Superior temporal gyrus (tissue), 1 donor: Measurements from ENCODE around the gene NPC1L1.
"Not testable (repeated sequence)": the region's sequence is repeated elsewhere in the genome, so short reads cannot be mapped to it uniquely, and the experiment has no call there.

Experiments
- DNase-seq: peaks from one replicate; pipeline ENCODE4 v3.0.0-alpha.2; 2016; ENCODE audit errors: extremely low spot score

The NPC1L1 gene

DNA sequence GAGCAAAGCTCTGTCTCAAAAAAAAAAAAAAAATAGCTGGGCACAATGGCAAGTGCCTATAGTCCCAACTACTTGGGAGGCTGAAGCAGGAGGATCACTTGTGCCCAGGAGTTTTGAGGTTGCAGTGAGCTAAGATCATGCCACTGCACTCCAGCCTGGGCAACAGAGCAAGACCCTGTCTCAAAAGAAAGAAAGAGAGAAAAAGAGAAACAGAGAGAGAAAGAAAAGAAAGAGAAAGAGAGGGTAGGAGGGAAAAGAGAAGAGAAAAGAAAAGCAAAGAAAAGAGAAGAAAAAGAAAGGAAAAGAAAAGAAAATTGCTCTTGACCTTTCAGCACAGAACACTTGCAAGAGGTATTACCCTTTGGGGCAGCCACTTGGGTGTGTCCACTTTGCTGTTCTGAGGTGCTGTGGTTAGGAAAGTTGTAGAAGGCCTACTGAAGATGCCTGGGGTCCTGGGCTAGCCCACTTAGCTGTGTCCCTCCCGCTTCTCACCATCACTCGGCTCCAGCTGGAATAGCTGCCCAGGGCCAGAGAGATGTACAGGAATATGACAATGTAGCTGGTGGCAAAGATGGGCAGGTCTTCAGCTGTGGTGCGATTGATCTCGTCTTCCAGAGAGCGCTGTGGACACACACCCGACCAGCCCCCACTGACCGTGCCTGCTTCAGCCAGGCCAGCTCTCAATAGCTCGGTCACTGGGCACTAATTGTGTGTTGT lies 5.6 kb downstream of the NPC1L1 start:
- no peak for DNase-seq

DNA sequence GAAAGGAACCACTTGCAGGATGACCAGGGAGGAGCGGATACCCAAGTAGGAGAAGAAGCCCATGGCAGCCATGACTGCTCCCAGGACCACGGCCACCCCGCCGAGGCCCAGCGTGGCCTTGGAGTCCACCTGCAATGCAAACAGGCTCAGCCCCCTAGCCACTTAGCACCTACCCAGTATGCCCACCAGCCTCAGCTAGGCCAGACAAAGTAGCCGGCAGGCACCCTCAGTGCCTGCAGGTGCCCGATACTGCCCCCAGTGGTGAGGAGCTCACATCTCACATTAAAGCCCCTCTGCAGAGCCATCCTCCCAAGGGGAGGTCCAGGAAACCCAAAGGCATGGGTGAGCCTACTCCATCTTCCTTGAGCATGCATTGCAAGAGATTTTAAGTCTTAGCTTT lies 6.6 kb downstream of the NPC1L1 start:
- DNase-seq: no peak

DNA sequence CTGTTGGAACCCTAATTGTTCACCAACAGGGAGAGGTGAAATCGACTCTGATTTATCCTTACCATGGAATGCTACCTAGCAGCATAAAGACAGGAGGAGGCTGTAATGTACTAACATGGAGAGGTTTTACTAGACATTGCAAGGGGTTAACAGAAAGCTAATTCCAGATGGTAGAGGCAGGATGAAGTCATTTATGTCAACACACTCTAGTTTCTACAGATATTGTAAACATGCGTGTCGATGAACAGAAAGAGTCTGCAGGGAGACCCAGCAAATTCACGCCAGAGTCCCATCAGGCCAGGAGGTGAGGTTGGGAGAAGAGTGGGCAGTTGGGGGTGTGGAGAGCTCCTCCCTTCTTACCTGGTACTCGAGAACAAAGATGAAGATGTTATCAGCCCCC lies 7.0 kb downstream of the NPC1L1 start:
- DNase-seq: no peak

DNA sequence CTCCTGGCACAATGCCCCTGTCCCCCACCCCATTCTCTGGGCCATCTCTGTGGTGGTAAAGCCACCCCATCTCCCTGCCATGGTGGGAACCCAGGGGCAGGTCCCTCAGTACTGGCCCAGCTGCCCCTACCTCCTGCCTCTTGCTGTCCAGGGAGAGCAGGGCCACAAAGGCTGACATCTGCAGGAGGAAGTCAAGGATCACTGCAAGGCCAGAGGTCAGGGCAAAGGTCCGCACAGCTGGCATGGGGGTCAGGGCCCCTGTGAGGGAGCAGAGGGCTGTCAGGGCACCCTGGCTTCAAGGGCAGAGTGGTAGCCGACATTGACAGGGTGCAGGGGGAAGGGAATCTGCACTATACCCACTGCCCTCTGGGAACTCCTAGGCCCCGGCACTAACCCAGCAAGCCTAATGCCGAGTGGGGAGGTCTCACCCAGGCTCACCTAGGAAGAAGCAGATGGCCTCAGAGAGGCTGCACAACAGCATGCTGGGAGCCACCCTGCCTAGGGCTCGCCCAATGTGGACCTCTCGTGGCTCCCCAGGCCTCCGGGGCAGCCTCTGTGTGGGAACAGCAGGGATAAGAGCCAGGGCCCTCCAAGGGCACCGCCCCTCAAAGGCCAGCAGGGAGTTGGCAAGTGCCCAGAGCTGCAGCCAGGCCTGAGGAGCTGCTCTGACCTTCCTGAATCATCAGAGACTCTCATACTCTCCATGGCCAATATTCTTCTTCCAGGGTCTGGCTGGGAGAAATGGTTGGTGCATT lies 7.7 kb downstream of the NPC1L1 start:
- DNase-seq: no peak

DNA sequence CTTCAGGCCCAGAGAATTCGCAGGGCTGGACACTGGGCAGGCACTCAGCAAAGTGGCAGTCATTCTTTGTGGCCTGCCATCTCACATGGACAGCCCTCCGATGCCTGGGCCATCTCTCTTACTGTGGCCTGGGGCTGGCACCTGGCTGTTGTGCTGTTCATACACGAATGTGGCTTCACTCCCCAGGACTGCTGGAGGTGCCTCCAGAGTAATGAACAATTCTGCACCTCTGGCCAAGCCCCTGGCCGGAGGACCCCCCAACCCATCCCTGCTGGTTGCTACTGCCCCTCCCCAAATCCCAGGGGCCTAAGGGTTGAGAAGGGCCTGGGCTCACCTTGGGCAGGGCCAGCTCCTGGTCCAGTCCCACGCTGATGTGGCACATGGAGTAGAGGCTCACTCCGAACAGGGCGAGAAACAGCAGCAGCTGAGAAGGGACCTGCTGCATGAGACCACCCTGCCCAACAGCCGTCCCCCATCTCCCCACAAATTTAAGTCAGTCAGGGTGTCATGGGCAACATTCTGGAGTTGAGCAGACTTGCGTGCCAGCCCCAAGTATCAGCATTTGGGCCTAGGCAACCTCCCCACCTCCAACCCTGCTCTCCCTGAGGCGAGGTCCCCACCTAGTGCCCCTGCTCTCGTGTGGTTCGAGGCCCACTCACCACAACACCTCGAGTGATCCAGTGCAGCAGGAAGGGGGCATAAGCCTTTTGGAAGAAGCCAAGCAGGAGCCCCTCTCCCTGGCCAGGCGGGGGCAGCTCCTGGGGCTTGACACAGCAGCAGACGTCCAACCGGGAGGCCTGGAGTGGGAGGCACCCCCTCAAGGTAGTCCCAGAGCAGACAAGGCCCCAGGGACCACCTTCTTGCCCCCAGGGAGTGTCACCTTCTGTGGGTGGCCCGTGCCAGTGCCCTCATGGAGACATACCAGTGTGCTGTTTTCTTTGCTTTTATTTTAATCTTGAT lies 9.4 kb downstream of the NPC1L1 start:
- no peak for DNase-seq

DNA sequence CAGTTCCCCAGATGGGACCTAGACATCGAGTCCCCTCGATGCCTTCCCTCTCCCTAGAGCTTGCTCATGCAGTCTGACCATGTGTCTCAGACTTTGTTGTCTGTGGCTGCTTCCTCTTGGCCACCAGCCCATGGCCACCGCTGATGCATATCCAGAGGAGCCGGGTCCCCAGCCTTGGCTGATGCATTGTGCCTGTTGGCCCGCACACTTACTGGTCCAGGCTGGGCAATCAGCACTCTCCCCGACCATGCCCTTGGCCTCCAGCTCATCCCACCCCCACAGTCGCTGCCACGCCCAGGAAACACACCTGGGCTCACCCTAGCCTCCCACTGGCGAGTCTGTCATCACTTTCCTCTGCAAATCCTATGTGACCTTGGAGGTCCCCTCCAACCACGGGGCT lies 10.1 kb downstream of the NPC1L1 start:
- no peak for DNase-seq

DNA sequence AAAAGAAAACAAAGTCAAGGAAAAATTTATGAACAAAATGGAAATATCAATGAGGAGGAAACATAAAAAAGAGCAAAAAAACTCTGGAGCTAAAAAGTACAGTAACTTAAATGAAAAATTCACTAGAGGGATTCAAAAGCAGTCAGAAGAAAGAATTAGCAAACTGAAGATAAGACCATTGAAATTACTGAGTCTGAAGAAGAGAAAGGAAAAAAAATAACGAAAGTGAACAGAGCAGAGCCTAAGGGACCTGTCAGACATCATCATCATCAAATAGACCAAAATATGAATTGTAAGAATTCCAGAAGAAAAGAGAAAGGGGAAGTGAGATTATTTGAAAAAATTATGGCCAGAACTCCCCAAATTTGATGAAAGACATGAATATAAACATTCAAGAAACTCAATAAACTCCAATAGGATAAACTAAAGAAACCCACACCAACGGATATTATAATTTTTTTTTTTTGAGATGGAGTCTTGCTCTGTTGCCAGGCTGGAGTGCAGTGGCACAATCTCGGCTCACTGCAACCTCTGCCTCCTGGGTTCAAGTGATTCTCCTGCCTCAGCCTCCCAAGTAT lies 16.2 kb downstream of the NPC1L1 start:
- no peak for DNase-seq

DNA sequence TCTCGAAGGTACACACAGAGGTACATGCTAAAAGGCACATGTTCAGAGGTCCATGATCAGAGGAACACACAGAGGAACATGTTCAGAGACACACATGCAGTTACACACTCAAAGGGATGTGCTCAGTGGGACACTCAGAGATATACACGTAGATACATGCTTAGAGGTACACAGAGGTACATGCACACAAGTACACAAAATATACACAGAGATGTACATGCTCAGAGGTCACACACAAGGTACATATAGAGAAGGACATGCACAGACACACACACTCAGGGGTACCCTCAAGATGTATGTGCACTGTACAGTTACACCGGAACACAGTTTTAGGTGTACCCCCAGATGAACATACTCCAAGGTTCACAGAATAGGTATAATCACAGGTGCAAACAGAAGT lies 18.8 kb downstream of the NPC1L1 start:
- no peak for DNase-seq

DNA sequence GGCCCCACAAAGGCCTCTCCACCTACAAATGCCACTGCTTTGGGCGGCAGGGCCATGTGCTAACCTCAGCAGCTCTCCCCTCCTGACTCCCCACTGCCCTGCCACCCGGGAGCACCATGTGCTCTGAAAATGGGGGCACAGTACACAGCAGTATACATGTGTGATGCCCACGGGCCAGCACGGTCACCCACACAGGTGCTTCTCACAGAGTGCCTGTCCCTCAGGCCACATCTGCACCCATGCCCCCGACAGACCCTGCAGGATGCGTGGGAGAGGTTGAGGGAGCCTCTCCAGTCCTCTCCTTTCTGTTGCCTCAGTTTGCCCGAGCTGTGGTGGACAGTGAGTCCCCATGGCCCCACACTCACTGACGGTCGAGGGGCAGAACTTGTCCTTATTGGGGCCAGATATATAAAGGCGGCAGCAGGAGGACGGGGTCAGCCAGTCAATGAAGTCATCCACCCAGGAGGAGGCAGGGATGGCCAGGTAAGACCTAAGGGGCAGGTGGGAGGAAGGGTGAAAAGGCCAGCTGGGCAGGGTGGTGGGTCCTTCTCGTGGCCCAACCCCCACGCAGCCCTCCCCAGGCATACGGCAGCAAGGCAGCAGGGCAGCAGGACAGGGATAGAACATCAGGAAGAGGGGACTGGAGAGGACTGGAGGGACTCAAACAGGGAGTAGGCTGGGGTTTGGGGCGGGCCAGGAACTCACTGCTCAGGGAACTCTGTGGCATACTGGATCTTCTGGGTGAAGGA lies 19.6 kb downstream of the NPC1L1 start:
- DNase-seq: no peak

DNA sequence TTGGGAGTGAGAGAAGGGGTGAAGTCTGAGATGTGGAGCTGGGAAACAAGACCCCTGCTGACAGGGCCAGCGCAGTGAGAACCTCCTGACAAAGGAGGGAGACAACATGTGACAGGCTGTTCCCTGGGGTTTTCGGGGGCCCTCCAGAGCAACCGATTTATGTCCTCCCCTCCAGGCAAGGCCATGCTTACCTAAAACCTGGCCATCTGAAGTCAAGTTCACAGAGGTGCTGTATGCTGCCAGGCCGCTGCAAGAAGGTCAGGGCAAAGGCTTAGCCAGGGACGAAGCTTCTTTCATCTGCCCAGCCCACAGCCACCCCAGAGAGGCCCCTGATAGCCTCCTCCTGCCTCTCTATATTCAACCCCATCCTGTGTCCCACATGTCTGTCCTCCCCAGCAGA lies 20.6 kb downstream of the NPC1L1 start:
- no peak for DNase-seq

DNA sequence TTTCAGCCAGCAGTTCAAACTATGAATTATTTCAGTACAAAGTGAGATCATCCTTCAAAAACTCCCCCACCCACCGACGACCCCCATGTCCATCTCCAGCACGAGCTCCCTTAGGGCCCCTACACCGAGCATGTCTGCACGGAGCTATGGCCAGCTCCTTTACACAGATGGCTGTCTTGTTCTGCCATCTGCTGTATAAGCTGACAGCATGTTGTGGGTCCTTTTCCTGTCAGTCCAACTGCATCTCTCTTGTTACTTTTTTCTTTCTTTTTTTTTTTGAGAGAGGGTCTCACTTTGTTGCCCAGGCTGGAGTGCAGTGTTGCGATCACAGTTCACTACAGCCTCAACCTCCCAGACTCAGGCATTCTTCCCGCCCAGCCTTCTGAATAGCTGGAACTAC lies 21.6 kb downstream of the NPC1L1 start:
- no peak for DNase-seq

DNA sequence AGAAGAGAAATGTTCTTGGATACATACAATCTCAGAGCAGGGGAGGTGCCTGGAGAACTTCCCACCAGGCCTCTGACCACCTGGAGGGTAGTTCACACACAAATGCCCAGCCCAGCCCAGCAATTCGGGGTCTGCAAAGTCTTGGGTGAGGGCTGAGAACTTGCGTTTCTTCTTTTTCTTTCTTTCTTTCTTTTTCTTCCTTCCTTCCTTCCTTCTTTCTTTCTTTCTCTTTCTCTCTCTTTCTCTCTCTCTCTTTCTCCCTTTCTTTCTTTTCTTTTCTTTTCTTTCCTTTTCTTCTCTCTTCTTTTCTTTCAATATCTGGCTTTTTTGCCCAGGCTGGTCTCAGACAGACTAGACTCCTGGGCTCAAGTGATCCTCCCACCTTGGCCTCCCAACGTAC lies 22.4 kb downstream of the NPC1L1 start:
- no peak for DNase-seq

DNA sequence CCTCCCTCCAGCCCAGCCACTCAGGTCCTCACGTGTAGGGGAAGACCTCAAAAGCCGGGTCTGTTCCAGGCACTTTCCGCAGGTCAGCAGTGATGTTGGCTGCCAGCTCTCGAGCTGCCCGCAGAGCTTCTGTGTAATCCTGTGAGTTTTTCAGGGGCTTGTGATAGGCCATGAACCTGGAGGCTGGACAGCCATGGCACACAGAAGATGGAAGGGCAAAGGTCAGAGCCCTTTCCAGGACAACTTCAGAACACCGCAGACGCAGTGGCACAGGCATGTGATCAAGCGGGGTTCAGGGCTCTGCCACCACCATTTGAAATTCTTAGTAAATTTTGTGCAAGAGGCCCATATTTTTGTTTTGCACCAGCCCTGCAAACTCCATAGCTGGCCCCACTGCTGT lies 24.0 kb downstream of the NPC1L1 start:
- DNase-seq: no peak

DNA sequence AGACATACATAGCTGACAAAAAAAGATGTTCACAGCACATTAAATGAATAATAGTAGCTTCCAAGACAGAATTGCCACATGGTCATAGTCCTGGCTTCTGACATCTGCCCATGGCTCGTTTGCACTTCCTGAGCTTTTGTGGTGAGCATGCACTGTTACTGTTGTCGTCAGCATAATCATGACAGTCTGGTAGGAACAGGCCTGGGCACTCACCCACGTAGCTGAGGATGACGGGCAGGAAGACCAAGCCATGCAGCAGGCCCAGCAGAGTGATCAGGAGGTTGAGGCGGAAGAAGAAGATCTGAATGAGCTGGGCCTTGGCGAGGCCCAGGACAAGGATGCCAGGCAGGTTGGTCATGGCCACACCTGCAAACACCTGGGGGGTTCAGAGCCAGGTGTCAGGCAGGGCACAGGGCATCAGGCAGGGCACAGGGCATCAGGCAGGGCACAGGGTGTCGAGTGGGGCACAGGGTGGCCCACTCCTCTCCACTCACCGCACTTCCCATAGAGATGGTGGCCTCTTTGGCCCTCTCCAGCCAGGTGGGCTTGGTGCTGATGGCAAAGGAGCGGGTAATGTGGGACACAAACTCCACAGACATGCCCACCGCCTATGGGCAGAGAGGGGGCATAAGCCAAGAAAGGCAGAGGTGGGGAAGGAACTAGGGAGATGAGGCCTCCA lies 25.4 kb downstream of the NPC1L1 start:
- DNase-seq: no peak

DNA sequence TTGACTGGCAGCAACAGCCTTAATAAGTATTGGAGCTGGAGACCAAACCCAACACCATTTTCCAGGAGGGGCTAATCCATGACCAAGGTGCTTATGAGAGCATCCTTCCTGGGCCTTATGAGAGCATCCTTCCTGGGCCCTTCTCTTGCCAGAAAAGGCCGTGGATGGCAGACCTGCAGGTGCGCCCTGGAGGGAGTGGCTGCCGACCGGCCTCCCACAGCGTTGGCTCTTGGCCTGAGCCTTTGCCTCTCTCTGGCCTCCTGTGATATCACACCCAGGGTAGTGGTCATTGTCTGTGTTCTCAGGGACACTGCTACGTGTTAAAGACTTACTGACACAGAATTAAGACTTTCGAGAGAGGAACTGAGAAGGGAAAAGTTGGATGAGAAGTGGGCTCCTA lies 28.4 kb downstream of the NPC1L1 start:
- no peak for DNase-seq

DNA sequence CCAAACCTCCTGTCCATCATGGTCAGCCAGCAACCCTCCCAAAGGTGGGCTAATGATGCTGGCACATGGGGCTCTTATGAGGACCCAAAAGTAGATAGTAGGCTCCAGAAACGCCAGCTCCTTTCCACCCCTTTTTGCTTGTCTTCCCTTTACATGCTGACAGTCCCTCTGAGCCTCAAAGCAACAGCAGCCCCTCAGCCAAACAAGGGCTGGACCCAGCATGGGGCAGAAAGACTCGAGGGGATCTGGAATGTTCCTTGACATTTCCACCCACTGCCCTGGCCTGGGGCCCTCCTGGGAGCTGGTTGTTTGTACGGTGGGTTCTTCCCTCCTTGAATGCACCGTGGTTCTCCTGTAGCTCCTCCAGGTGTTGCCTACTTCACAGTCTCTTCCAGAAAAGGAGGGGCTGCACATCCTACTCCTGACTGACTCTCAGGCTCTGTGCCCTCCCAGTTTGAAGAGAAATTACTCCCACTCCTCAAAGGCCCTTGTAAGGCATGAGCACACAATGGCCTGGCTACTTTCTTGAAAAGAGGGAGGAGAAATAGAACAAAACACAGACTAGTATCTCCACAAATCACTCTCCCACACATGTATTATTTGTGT lies 29.2 kb downstream of the NPC1L1 start:
- DNase-seq: no peak

DNA sequence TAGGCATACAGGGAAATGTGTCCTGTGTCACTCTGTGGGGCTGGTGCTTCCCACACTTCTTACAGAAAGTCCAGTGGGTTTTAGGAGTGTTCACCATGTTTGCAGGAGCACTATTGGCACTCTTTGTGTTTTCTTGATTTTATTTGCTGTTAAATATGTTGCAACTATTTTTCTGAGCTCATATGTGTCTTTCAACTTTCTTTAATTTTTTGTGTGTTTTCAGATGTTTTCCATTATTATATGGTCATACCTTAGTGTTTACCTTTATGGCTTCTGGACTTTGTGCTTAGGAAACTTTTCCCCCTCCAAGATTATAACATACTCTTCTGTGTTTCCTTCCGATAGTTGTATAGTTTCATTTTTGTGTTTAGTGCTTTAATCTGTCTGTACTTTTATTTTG lies 29.9 kb downstream of the NPC1L1 start:
- no peak for DNase-seq

DNA sequence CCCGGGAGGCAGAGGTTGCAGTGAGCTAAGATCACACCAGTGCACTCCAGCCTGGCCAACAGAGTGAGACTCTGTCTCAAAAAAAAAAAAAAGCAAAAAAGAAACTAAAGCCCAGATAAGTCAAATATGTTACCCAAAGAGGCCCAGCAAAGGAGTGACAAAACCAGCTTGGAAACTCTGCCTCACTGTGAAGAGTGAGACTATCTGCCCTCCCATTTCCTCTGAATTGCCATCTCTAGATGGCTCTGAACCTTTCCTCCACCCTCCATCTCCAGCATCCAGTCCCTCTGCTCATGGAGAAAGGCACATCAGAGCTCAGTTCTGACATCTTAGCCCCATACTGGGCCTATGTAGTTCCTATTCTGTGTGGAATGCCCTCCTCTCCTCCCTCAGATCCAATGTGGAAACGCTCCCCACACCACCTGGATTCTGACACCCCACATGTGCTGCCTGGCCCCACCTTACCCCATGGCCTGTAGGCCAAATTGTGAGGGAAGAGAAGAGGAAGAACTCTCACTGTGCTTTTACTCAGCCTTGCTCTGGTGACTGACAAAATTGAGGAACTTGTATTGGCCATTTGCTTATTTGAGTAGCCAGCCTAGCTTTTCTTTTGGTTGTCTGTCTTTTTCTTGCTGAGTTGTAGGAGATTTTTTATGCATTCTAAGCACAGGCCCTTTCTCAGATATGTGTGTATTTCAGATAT lies 32.7 kb downstream of the NPC1L1 start:
- no peak for DNase-seq

DNA sequence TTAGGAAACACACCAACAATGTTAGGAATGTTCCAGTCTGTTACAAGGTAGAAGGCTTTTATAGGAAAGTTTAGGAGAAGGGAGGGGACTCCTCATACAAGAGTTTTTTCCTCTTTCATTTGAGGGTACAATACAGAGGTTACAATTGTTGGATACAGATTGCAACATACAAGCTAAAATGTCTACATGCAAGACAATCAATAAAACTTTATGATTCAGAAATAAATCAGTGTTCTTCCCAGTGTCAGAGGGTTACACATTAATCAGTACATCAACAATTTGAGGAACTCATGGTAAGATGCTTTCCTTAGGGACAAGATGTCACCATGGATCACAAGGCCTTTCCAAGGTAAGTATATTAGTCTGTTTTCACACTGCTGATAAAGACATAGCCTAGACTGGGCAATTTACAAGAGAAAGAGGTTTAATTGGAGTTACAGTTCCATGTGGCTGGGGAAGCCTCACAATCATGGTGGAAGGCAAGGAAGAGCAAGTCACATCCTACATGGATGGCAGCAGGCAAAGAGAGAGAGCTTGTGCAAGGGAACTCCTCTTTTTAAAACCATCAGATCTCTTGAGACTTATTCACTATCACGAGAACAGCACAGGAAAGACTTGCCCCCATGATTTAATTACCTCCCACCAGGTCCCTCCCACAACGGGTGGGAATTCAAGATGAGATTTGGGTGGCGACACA lies 34.4 kb downstream of the NPC1L1 start:
- not testable (repeated sequence) for DNase-seq
